Transverse colon (tissue), 4 donors: ENCODE data around the gene DOCK9. TPM values are rescaled to one million over a fixed set of nuclear protein-coding genes. Genes with fewer than 3 reads are reported as not detected.

ENCODE experiments used
- DNase-seq: peaks from one replicate; pipeline ENCODE4 v3.0.0-alpha.2; 2019
- H3K27ac ChIP-seq, 4 donors: fragments of 200-600 bp; sonication (generic); 2 replicates each; pipeline ENCODE4 v1.5.1; 2016 to 2018; ENCODE audit warnings: inconsistent platforms in 4 of 4
- H3K27me3 ChIP-seq: fragments of 200-600 bp; sonication (generic); 2 replicates; pipeline ENCODE4 v1.5.1; 2017; ENCODE audit warnings: inconsistent platforms
- H3K36me3 ChIP-seq, 4 donors: fragments of 200-600 bp; sonication (generic); 2 replicates each; pipeline ENCODE4 v1.5.1; 2017 to 2019; ENCODE audit warnings: inconsistent platforms in 4 of 4
- H3K4me1 ChIP-seq, 4 donors: fragments of 200-600 bp; sonication (generic); 2 replicates each; pipeline ENCODE4 v1.5.1; 2017 to 2020; ENCODE audit warnings: inconsistent platforms in 4 of 4
- H3K4me3 ChIP-seq, 4 donors: fragments of 200-600 bp; sonication (generic); 1 replicate in 1 of 4; 2 replicates in 3 of 4; pipeline versions ENCODE4 v1.5.1 to v1.6.1; 2017 to 2019; ENCODE audit warnings: inconsistent platforms in 4 of 4
- H3K9me3 ChIP-seq, 2 donors: fragments of 200-600 bp; sonication (generic); 2 replicates each; pipeline ENCODE4 v1.5.1; 2017 to 2019; ENCODE audit warnings: inconsistent platforms in 2 of 2
- EP300 ChIP-seq: sonication (generic); formaldehyde crosslinking; IDR thresholded peaks from one replicate; pipeline ENCODE4 v1.6.1; 2017; ENCODE audit warnings: antibody characterized with exemption, low read depth
- POLR2A ChIP-seq: fragments of 450-650 bp; IDR thresholded peaks from one replicate; pipeline ENCODE4 v1.6.1; 2016; ENCODE audit warnings: antibody characterized with exemption, mild to moderate bottlenecking, moderate library complexity
- POLR2AphosphoS5 ChIP-seq, 3 donors: sonication (generic); formaldehyde crosslinking; IDR thresholded peaks; one replicate each; pipeline ENCODE4 v1.6.1; 2016; ENCODE audit warnings: antibody characterized with exemption in 3 of 3
- WGBS, 2 donors: methylation state at CpG; one replicate each; pipeline ENCODE4 v1.1.5; 2018; ENCODE audit warnings: low coverage in 1 of 2; 5-methylcytosine and 5-hydroxymethylcytosine counted together
- in situ Hi-C, 4 donors: fragments of 200-750 bp; cut with MboI; loops; one replicate each; pipeline versions ENCODE4 v1.15.0 to v1.15.1; 2017; ENCODE audit warnings: low sequenced_read_pairs in 3 of 4, low pct_ligation_motif_present in 1 of 4, low pct_unique_long_range_greater_than_20kb in 1 of 4
- intact Hi-C: fragments of 100-400 bp; cut with DNase I; formaldehyde crosslinking; loops from one replicate; pipeline ENCODE4 v1.15.1; 2023; ENCODE audit warnings: low total_unique reads
- total RNA-seq, 4 donors: library from RNA; depleted of rRNA; stranded (reverse); fragments of >200 nt; gene quantifications; one replicate each; pipeline ENCODE4 v1.1.0, GENCODE V29; 2016
- TF ChIP-seq, protein P1 (sequence below), 5 experiments: fragments of 200-600 bp in 3 of 5; fragments of 450-650 bp in 2 of 5; sonication (generic) in 3 of 5; IDR thresholded peaks; 1 replicate in 2 of 5; 2 replicates in 3 of 5; pipeline ENCODE4 v1.5.1; 2016 to 2017; ENCODE audit warnings: antibody characterized with exemption in 5 of 5, inconsistent platforms in 3 of 5, mild to moderate bottlenecking in 2 of 5, moderate library complexity in 1 of 5

DOCK9 gene
- total RNA-seq, 4 donors from 2014 or later, result 44.5 to 120 (median 71.4) TPM

GRCh38 chr13:98820744-98821371 lies 157.0 kb downstream of the DOCK9 start:
- Histone ChIP-seq H3K36me3 (peaks cover 0 to 10% (median 2%) of the 10 kb centered on the region in 4 donors), H3K27me3 (no peaks in the 10 kb centered on the region), H3K4me3 (no peak overlapping the region), H3K27ac (peak overlapping the region in 2 of 4 donors; percentile 42 to 51), H3K4me1 (peaks cover 5 to 26% (median 15%) of the 10 kb centered on the region in 4 donors), H3K9me3 (no peaks in the 10 kb centered on the region)
- intact Hi-C loops (no loop called here), in situ Hi-C loops (no loop called here)
- 78 to 80% methylated on average over 1 to 3 of the region's 3 CpGs for WGBS, 2 donors
- TF ChIP-seq, protein P1, sequence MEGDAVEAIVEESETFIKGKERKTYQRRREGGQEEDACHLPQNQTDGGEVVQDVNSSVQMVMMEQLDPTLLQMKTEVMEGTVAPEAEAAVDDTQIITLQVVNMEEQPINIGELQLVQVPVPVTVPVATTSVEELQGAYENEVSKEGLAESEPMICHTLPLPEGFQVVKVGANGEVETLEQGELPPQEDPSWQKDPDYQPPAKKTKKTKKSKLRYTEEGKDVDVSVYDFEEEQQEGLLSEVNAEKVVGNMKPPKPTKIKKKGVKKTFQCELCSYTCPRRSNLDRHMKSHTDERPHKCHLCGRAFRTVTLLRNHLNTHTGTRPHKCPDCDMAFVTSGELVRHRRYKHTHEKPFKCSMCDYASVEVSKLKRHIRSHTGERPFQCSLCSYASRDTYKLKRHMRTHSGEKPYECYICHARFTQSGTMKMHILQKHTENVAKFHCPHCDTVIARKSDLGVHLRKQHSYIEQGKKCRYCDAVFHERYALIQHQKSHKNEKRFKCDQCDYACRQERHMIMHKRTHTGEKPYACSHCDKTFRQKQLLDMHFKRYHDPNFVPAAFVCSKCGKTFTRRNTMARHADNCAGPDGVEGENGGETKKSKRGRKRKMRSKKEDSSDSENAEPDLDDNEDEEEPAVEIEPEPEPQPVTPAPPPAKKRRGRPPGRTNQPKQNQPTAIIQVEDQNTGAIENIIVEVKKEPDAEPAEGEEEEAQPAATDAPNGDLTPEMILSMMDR (IDR thresholded peaks at IDR 0.05), result no peak
- TF ChIP-seq POLR2A (no peak), EP300 (no peak), POLR2AphosphoS5 (IDR thresholded peaks at IDR 0.05) (no peak)
- DNase-seq, result no peak

DNA sequence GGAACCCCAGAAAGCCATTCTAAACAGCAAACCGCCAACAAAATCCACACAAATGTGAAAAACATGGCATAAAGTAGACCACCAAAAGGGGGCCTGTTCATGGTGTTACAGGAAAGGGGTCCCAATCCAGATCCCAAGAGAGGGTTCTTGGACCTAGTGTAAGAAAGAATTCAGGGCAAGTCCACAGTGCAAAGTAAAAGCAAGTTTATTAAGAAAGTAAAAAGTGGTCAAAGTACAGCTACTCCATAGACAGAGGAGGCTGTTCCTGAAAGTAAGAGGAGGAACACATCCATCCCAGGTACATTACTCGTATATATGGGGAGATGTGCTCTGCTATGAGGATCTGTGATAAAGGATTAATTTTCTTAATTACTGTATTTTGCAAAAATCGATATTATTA lies 157.6 kb downstream of the DOCK9 start:
- peaks cover 5 to 26% (median 15%) of the 10 kb centered on the region in 4 donors for H3K4me1 ChIP-seq
- no peak overlapping the region for H3K27ac ChIP-seq
- in situ Hi-C loops (no loop called here), intact Hi-C loops (no loop called here)
- peaks cover 0 to 10% (median 2%) of the 10 kb centered on the region in 4 donors for H3K36me3 ChIP-seq
- no peak overlapping the region for H3K4me3 ChIP-seq
- TF ChIP-seq, protein P1 (IDR thresholded peaks at IDR 0.05), result no peak
- TF ChIP-seq POLR2A, result no peak
- TF ChIP-seq POLR2AphosphoS5 (IDR thresholded peaks at IDR 0.05), result no peak
- no peak for TF ChIP-seq EP300
- DNase-seq, result no peak
- H3K9me3 ChIP-seq, result no peaks in the 10 kb centered on the region
- H3K27me3 ChIP-seq, result no peaks in the 10 kb centered on the region
- 92 to 94% methylated on average over 3 of the region's 3 CpGs for WGBS, 2 donors

GRCh38 chr13:98819382-98820010 lies 158.4 kb downstream of the DOCK9 start:
- intact Hi-C loops, result no loop called here
- H3K27ac ChIP-seq, result no peak overlapping the region
- H3K9me3 ChIP-seq, result no peaks in the 10 kb centered on the region
- in situ Hi-C loops, result no loop called here
- no peak for DNase-seq
- WGBS, 2 donors, result 82% methylated on average over 5 of the region's 6 CpGs; no CpG with 5 or more reads in 1 of the 2 donors
- H3K4me1 ChIP-seq, result peaks cover 6 to 26% (median 15%) of the 10 kb centered on the region in 4 donors
- H3K27me3 ChIP-seq, result no peaks in the 10 kb centered on the region
- peaks cover 0 to 10% (median 2%) of the 10 kb centered on the region in 4 donors for H3K36me3 ChIP-seq
- TF ChIP-seq, protein P1 (IDR thresholded peaks at IDR 0.05), result no peak
- TF ChIP-seq EP300, result no peak
- no peak for TF ChIP-seq POLR2A
- no peak for TF ChIP-seq POLR2AphosphoS5 (IDR thresholded peaks at IDR 0.05)
- no peak overlapping the region for H3K4me3 ChIP-seq

- 94 to 97% methylated on average over 12 of the region's 12 CpGs for whole genome bisulfite sequencing, 2 donors
- peaks cover 0 to 6% (median 0%) of the 10 kb centered on the region in 4 donors for H3K36me3 ChIP-seq
- H3K9me3 ChIP-seq, result no peaks in the 10 kb centered on the region
- TF ChIP-seq POLR2A (no peak), POLR2AphosphoS5 (IDR thresholded peaks at IDR 0.05) (no peak), EP300 (no peak)
- TF ChIP-seq, protein P1 (IDR thresholded peaks at IDR 0.05), result no peak
- in situ Hi-C loops (no loop called here), intact Hi-C loops (no loop called here)
- H3K4me1 ChIP-seq, result peaks cover 0 to 18% (median 13%) of the 10 kb centered on the region in 4 donors
- no peak overlapping the region for H3K27ac ChIP-seq
- H3K4me3 ChIP-seq, result no peak overlapping the region
- no peak for DNase-seq
- no peaks in the 10 kb centered on the region for H3K27me3 ChIP-seq
Measured at GRCh38 chr13:98816406-98816805, 161.5 kb downstream of the DOCK9 start.
